SK-N-SH (cell line): ENCODE data around the gene SMPD4.

Experiments used
- CTCF ChIP-seq: fragments of 200-600 bp; sonication (generic); IDR thresholded peaks from 2 replicates; pipeline ENCODE4 v1.6.1; 2017; ENCODE audit warnings: antibody characterized with exemption, mild to moderate bottlenecking, moderate library complexity
- FOXM1 ChIP-seq: IDR thresholded peaks from 2 replicates; pipeline ENCODE4 v1.4.0; 2012; ENCODE audit warnings: low read depth, mild to moderate bottlenecking
- GATA2 ChIP-seq: sonication (generic); formaldehyde crosslinking; IDR thresholded peaks from 2 replicates; pipeline ENCODE4 v1.5.0; 2020; ENCODE audit warnings: mild to moderate bottlenecking, missing genetic modification reagents
- RAD21 ChIP-seq: IDR thresholded peaks from 2 replicates; pipeline ENCODE4 v1.6.1; 2012; ENCODE audit warnings: mild to moderate bottlenecking, low read length
- REST ChIP-seq: IDR thresholded peaks from 2 replicates; pipeline ENCODE4 v1.6.1; 2012; ENCODE audit warnings: mild to moderate bottlenecking, low read depth, low read length, moderate library complexity

GRCh38 chr2:130135692-130136541 lies 45.5 kb downstream of the SMPD4 start:
- TF ChIP-seq RAD21 (no peak), REST (no peak), CTCF (no peak), FOXM1 (no peak), GATA2 (CRISPR knock-in tag) (no peak)
